22Rv1 (cell line): Measurements from ENCODE around the gene GFRA1.

Experiments used
- ZFX ChIP-seq: fragments of 450-650 bp; IDR thresholded peaks from 2 replicates; pipeline ENCODE4 v1.6.1; 2017; ENCODE audit warnings: antibody characterized with exemption, borderline replicate concordance
- TF ChIP-seq, protein P1 (sequence below): fragments of 450-650 bp; IDR thresholded peaks from 2 replicates; pipeline ENCODE4 v1.5.1; 2017; ENCODE audit warnings: mild to moderate bottlenecking

DNA sequence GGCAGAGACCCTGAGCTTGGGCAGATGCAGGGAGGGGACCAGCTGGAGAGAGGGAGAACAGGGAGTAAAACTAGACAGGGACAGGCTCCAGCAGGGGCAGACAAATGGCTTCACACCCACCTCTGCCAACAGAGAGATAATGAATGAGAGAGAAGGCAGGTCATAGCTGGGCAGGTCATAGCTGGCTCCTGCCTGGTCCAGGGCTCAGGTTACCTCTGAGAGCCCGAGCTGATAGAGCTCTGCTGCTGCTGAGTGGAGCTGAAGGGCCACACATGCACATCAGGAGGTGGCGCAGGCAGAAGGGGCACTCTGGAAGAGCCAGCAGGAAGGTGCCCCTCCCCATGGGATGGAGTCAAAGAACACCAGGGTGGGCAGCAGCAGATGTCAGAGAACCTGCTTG lies 154.2 kb downstream of the GFRA1 start:
- TF ChIP-seq, protein P1, sequence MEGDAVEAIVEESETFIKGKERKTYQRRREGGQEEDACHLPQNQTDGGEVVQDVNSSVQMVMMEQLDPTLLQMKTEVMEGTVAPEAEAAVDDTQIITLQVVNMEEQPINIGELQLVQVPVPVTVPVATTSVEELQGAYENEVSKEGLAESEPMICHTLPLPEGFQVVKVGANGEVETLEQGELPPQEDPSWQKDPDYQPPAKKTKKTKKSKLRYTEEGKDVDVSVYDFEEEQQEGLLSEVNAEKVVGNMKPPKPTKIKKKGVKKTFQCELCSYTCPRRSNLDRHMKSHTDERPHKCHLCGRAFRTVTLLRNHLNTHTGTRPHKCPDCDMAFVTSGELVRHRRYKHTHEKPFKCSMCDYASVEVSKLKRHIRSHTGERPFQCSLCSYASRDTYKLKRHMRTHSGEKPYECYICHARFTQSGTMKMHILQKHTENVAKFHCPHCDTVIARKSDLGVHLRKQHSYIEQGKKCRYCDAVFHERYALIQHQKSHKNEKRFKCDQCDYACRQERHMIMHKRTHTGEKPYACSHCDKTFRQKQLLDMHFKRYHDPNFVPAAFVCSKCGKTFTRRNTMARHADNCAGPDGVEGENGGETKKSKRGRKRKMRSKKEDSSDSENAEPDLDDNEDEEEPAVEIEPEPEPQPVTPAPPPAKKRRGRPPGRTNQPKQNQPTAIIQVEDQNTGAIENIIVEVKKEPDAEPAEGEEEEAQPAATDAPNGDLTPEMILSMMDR = no peak
- no peak for TF ChIP-seq ZFX
